Measurements from ENCODE around the gene ACCSL.

The ACCSL gene

DNA sequence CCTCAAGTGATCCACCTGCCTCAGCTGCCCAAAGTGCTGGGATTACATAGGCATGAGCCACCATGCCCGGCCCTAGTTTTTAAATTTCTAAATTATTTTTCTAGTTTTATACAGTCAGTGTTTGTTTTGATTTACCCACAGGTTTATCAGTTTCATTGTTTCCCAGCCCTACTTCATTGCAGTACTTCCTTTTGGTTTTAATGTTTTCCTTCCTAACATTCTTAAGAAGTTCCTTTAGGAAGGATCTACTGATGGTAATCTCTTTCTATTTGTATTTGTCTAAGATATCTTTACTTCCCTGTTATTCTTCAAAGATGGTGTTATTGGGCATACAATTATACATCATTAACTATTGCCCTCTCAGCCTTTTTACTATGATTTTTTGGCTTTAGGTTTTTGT lies 42.8 kb downstream of the ACCSL start:
- H3K27ac ChIP-seq (ENCODE audit: insufficient read depth, low read length, poor library complexity, severe bottlenecking), result no peak overlapping the region
- no peak overlapping the region for H3K4me3 ChIP-seq (ENCODE audit: insufficient read depth, low read depth, low read length, poor library complexity, severe bottlenecking)
- peaks cover 6% of the 10 kb centered on the region for H3K4me1 ChIP-seq (ENCODE audit: control insufficient read depth, insufficient read depth, low read length, poor library complexity, severe bottlenecking)
- DNase-seq, result no peak
- no peaks in the 10 kb centered on the region for H3K27me3 ChIP-seq (replicated peaks; ENCODE audit: control insufficient read depth, insufficient read depth, low read length, poor library complexity, severe bottlenecking)
- no peaks in the 10 kb centered on the region for H3K9me3 ChIP-seq (ENCODE audit: control insufficient read depth, low read length)
- H3K36me3 ChIP-seq (ENCODE audit: control insufficient read depth, insufficient read depth, low read length), result no peaks in the 10 kb centered on the region

DNA sequence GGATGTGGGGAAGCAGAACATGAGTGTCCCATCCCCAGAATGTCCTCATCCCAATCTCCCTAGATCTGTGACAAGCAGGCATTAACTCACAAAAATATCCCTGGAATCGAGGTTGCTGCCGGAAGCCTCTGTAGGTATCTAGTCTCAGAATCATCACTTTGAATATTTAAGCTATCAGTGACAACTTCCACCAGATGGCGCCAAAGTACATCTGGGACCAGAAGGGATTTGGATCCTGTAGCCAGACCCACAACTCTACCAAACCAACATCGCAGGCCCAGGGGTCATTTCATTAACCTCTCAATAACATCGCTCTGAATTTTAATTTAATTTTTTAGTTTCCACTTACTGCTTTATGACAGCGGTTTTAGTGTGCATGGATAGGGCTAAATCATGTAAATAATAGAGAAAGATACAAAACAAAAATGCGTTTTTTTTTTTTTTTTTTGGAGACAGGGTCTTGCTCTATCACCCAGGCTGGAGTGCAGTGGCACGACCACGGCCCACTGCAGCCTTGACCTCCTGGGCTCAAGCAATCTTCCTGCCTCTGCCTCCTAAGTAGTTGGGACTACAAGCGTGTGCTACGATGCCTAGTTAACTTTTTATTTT lies 46.6 kb downstream of the ACCSL start:
- H3K9me3 ChIP-seq (ENCODE audit: control insufficient read depth, low read length), result no peaks in the 10 kb centered on the region
- peaks cover 13% of the 10 kb centered on the region for H3K4me1 ChIP-seq (ENCODE audit: control insufficient read depth, insufficient read depth, low read length, poor library complexity, severe bottlenecking)
- no peak overlapping the region for H3K27ac ChIP-seq (ENCODE audit: insufficient read depth, low read length, poor library complexity, severe bottlenecking)
- no peaks in the 10 kb centered on the region for H3K36me3 ChIP-seq (ENCODE audit: control insufficient read depth, insufficient read depth, low read length)
- DNase-seq, result peak; percentile 46 to 74 (median 53)
- no peak overlapping the region for H3K4me3 ChIP-seq (ENCODE audit: insufficient read depth, low read depth, low read length, poor library complexity, severe bottlenecking)
- no peaks in the 10 kb centered on the region for H3K27me3 ChIP-seq (replicated peaks; ENCODE audit: control insufficient read depth, insufficient read depth, low read length, poor library complexity, severe bottlenecking)

DNA sequence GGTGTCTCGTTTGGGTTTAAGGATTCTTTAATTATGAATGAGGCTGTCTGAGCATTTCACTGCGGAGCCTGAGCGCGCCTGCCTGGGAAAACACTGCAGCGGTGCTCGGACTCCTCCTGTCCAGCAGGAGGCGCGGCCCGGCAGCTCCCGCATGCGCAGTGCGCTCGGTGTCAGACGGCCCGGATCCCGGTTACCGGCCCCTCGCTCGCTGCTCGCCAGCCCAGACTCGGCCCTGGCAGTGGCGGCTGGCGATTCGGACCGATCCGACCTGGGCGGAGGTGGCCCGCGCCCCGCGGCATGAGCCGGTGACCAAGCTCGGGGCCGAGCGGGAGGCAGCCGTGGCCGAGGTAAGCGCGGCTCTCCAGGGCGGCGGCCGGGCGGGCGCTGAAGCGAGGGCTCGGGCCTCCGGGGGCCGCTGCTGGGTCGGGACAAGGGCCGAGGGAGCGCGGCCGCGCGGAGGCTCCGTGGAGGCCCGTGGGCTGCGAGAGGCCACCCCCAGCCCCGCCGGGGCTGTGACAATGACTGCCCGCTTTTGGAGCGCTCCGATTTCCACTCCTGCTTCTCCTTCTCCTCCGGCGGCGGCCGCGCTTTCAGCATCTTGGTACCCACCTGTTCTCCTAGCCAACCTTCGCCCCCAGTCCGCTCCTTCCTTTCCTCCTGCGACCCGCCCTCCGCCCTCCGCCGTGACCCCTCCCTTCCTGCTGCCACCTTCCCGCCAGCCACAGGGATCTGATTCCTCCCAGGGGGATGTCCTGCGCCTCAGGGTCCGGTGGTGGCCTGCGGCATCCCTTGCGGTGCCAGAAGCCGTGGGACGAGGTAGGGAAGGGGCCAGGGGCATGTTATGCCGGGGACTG lies 48.0 kb downstream of the ACCSL start, which contains the start of gene EXT2:
Gene EXT2 (plus strand): TSS at position 173 of the 854 bp plus-strand sequence. CDS start 12,035 bp downstream, outside the sequence.
- H3K27me3 ChIP-seq (replicated peaks; ENCODE audit: control insufficient read depth, insufficient read depth, low read length, poor library complexity, severe bottlenecking), result no peaks in the 10 kb centered on the region
- H3K27ac ChIP-seq (ENCODE audit: insufficient read depth, low read length, poor library complexity, severe bottlenecking), result peak within 1 kb of the TSS; percentile 69

DNA sequence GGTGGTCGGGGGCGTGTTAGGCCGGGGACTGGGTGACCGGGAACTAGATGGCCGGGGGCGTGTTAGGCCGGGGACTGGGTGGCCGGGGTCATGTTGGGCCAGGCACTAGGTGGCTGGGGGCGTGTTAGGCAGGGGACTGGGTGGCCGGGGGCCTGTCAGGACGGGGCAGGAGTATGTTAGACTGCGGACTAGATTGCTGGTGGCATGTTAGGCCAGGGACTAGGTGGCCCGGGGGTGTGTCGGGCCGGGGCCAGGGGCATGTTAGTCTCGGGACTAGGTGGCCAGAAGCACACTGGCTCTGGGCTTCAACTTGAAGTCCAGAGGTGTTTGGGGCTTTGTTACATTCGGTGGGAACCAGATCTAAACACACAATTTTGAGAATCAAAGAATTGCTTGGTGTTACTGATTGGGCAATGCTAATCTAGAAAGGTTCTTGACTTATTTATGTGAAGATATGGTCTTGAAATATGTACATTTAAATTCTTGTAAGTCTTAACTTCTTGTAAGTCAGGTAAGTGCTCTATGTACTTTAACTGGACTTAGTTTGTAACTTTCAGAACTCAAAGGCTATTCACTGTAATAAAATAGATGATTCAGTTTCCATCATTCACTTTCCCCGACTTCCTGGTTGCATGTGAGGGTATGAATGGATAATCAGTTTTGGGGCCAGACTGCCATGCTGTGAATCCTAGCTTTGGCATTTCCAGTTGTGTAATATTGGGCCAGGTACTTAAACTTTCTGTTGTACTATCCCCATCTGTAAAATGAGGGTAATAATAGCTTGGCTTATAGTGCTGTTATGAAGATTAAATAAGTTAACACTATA lies 48.8 kb downstream of the ACCSL start:
- H3K27me3 ChIP-seq (replicated peaks; ENCODE audit: control insufficient read depth, insufficient read depth, low read length, poor library complexity, severe bottlenecking), result no peaks in the 10 kb centered on the region
- H3K27ac ChIP-seq (ENCODE audit: insufficient read depth, low read length, poor library complexity, severe bottlenecking), result peak overlapping the region; percentile 69

More for the DNA sequence above, 48.0 kb downstream of the ACCSL start, which contains the start of gene EXT2:
- DNase-seq, result peak; percentile 70 to 81 (median 74)
- Histone ChIP-seq H3K9me3 (ENCODE audit: control insufficient read depth, low read length) (no peaks in the 10 kb centered on the region), H3K36me3 (ENCODE audit: control insufficient read depth, insufficient read depth, low read length) (no peaks in the 10 kb centered on the region), H3K4me1 (ENCODE audit: control insufficient read depth, insufficient read depth, low read length, poor library complexity, severe bottlenecking) (peaks cover 13% of the 10 kb centered on the region), H3K4me3 (ENCODE audit: insufficient read depth, low read depth, low read length, poor library complexity, severe bottlenecking) (peak within 1 kb of the TSS; percentile 93)

DNA sequence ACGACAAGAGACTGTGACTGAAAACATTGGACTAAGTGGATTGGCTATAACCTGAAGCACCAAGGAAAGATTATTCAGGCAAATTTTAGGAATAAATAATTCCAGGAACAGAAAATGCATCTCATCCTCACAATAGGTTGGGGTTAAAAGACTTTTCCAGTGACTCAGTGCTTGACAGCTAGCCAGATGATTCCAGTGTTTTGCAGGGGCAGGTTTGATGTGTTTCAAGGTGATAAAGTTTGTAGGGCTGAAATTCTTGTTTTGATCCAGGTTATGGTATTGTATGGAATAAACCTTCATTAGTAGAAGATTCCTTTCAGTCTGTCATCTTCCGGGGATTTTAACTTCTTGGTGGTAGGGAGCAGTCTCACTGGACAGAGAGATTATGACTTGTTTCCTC lies 50.0 kb downstream of the ACCSL start:
- Histone ChIP-seq H3K27me3 (replicated peaks; ENCODE audit: control insufficient read depth, insufficient read depth, low read length, poor library complexity, severe bottlenecking) (no peaks in the 10 kb centered on the region), H3K36me3 (ENCODE audit: control insufficient read depth, insufficient read depth, low read length) (no peaks in the 10 kb centered on the region), H3K27ac (ENCODE audit: insufficient read depth, low read length, poor library complexity, severe bottlenecking) (no peak overlapping the region), H3K9me3 (ENCODE audit: control insufficient read depth, low read length) (no peaks in the 10 kb centered on the region), H3K4me1 (ENCODE audit: control insufficient read depth, insufficient read depth, low read length, poor library complexity, severe bottlenecking) (peaks cover 13% of the 10 kb centered on the region), H3K4me3 (ENCODE audit: insufficient read depth, low read depth, low read length, poor library complexity, severe bottlenecking) (no peak overlapping the region)
- DNase-seq, result no peak

More for the DNA sequence above, 48.8 kb downstream of the ACCSL start:
- Histone ChIP-seq H3K9me3 (ENCODE audit: control insufficient read depth, low read length) (no peaks in the 10 kb centered on the region), H3K4me1 (ENCODE audit: control insufficient read depth, insufficient read depth, low read length, poor library complexity, severe bottlenecking) (peaks cover 13% of the 10 kb centered on the region), H3K36me3 (ENCODE audit: control insufficient read depth, insufficient read depth, low read length) (no peaks in the 10 kb centered on the region), H3K4me3 (ENCODE audit: insufficient read depth, low read depth, low read length, poor library complexity, severe bottlenecking) (peak overlapping the region; percentile 93)
- DNase-seq, result no peak

DNA sequence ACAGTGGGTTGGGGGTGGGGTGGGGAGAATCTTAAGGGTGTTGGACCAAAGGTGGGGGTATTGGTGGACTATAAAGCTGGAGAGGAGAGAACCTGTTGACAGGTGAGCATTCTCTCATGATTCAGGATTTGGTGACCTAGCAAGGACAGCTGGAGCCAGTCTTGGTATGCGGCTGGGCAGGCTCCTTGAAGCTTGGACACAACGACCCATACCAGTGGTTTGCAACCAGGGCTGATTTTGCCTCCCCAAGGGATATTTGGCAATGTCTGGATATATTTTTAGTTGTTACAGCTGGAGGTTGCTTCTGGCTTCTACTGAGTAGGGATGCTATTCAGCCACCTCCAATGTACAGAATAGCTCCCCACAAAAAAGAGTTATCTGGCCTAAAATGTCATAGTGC lies 53.3 kb downstream of the ACCSL start:
- no peaks in the 10 kb centered on the region for H3K36me3 ChIP-seq (ENCODE audit: control insufficient read depth, insufficient read depth, low read length)
- peaks cover 7% of the 10 kb centered on the region for H3K4me1 ChIP-seq (ENCODE audit: control insufficient read depth, insufficient read depth, low read length, poor library complexity, severe bottlenecking)
- DNase-seq, result no peak
- H3K9me3 ChIP-seq (ENCODE audit: control insufficient read depth, low read length), result no peaks in the 10 kb centered on the region
- H3K27ac ChIP-seq (ENCODE audit: insufficient read depth, low read length, poor library complexity, severe bottlenecking), result no peak overlapping the region
- no peaks in the 10 kb centered on the region for H3K27me3 ChIP-seq (replicated peaks; ENCODE audit: control insufficient read depth, insufficient read depth, low read length, poor library complexity, severe bottlenecking)
- no peak overlapping the region for H3K4me3 ChIP-seq (ENCODE audit: insufficient read depth, low read depth, low read length, poor library complexity, severe bottlenecking)

DNA sequence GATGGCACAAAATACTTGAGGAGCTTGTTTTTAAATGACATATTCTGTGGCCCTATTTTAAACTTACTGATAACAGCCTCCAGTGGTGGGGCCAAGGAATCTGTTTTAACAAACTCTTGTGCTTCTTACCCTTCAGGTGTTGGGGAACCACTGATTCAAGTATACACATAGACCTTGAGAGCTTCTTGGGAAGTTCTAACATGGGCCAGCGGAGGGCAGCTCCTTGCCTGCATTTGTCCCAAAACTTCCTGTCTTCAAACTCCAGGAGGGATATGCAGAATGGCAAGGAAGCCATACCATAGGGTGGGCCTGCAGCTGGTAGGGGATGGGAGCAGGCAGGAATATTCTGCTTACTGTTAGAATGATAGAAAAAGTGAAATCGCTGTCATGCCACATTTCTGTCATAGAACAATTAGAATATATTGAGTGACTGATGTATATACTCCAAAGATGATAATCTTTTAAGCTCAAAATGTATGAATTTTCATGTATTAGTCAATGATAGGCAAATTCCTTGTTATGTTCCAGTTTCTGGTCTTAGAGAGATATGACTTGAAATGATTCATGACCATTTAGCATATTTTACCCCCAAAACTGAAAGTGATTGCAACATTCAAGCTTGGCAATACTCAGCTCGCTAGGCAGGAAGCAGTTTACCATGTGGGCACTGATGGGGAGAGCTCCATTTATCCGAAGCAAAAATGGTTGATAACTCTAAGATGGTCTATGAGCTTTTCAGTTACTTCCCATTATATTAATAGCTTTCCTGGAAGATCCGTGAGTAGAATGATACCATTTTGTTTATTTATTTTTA lies 56.9 kb downstream of the ACCSL start:
- Histone ChIP-seq H3K27ac (ENCODE audit: insufficient read depth, low read length, poor library complexity, severe bottlenecking) (no peak overlapping the region), H3K4me3 (ENCODE audit: insufficient read depth, low read depth, low read length, poor library complexity, severe bottlenecking) (no peak overlapping the region), H3K27me3 (replicated peaks; ENCODE audit: control insufficient read depth, insufficient read depth, low read length, poor library complexity, severe bottlenecking) (no peaks in the 10 kb centered on the region), H3K36me3 (ENCODE audit: control insufficient read depth, insufficient read depth, low read length) (peaks cover 7% of the 10 kb centered on the region), H3K9me3 (ENCODE audit: control insufficient read depth, low read length) (no peaks in the 10 kb centered on the region), H3K4me1 (ENCODE audit: control insufficient read depth, insufficient read depth, low read length, poor library complexity, severe bottlenecking) (no peaks in the 10 kb centered on the region)
- no peak for DNase-seq

DNA sequence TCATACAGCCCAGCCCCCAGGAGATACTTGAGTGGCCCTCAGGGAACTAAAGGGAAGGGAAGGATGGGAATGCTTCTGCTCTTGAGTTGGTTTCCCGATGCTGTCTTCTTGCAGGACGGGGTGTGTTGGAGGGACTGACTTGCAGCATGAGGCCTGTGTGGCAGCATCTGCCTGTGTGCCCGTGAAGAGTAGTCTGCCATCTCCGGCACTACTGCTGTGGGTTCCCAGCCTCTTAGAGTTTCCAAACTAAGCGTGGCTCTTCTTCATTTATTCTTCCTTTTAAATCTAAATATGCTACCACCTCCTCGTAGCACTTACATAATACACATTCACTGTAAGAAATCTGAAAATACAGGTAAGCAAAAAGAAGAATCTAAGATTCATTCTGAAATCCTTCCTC lies 60.5 kb downstream of the ACCSL start:
- H3K4me1 ChIP-seq (ENCODE audit: control insufficient read depth, insufficient read depth, low read length, poor library complexity, severe bottlenecking), result no peaks in the 10 kb centered on the region
- H3K4me3 ChIP-seq (ENCODE audit: insufficient read depth, low read depth, low read length, poor library complexity, severe bottlenecking), result no peak overlapping the region
- H3K27me3 ChIP-seq (replicated peaks; ENCODE audit: control insufficient read depth, insufficient read depth, low read length, poor library complexity, severe bottlenecking), result no peaks in the 10 kb centered on the region
- DNase-seq, result no peak
- H3K9me3 ChIP-seq (ENCODE audit: control insufficient read depth, low read length), result no peaks in the 10 kb centered on the region
- H3K36me3 ChIP-seq (ENCODE audit: control insufficient read depth, insufficient read depth, low read length), result peaks cover 10% of the 10 kb centered on the region
- H3K27ac ChIP-seq (ENCODE audit: insufficient read depth, low read length, poor library complexity, severe bottlenecking), result no peak overlapping the region

Measured in effector memory CD4-positive, alpha-beta T cell (primary cell).